Lung (tissue), 12 donors: ENCODE data around the gene VEGFC. TPM values are rescaled to one million over a fixed set of nuclear protein-coding genes. Genes with fewer than 3 reads are reported as not detected.

Experiments
- ATAC-seq: fragments of 200-7000 bp; cut with Tn5 transposase; one replicate; pipeline ENCODE4 v1.9.1; 2020; ENCODE audit warnings: moderate number of reproducible peaks; ENCODE audit not compliant: insufficient read depth, low FRiP score
- DNase-seq, 3 donors: peaks; one replicate each; pipeline ENCODE4 v3.0.0-alpha.2; 2013 to 2017
- H3K27ac ChIP-seq, 2 donors: one replicate each; pipeline ENCODE4 v1.5.1; 2013; ENCODE audit warnings: mild to moderate bottlenecking in 2 of 2, moderate library complexity in 2 of 2, control low read depth in 1 of 2, inconsistent platforms in 1 of 2, low read depth in 1 of 2, low read length in 1 of 2
- H3K27me3 ChIP-seq, 3 donors: one replicate each; pipeline ENCODE4 v1.5.1; 2013; ENCODE audit warnings: low read length in 2 of 3; ENCODE audit not compliant: control insufficient read depth in 3 of 3, insufficient read depth in 3 of 3
- H3K36me3 ChIP-seq, 4 donors: one replicate each; pipeline ENCODE4 v1.5.1; 2013; ENCODE audit warnings: low read length in 4 of 4, mild to moderate bottlenecking in 1 of 4, moderate library complexity in 1 of 4; ENCODE audit not compliant: control insufficient read depth in 4 of 4, insufficient read depth in 4 of 4
- H3K4me1 ChIP-seq, 5 donors: one replicate each; pipeline ENCODE4 v1.5.1; 2013; ENCODE audit warnings: low read length in 5 of 5, mild to moderate bottlenecking in 2 of 5, moderate library complexity in 1 of 5; ENCODE audit not compliant: control insufficient read depth in 5 of 5, insufficient read depth in 5 of 5
- H3K4me3 ChIP-seq: one replicate; pipeline ENCODE4 v1.5.1; 2013; ENCODE audit warnings: mild to moderate bottlenecking, control low read depth, moderate library complexity
- H3K9ac ChIP-seq, 2 donors: one replicate each; pipeline ENCODE4 v1.5.1; 2013; ENCODE audit warnings: low read length in 2 of 2, control low read depth in 1 of 2; ENCODE audit not compliant: insufficient read depth in 1 of 2
- H3K9me3 ChIP-seq, 4 donors: one replicate each; pipeline ENCODE4 v1.5.1; 2013; ENCODE audit warnings: low read length in 3 of 4, mild to moderate bottlenecking in 1 of 4, moderate library complexity in 1 of 4; ENCODE audit not compliant: control insufficient read depth in 4 of 4, insufficient read depth in 3 of 4
- CTCF ChIP-seq: IDR thresholded peaks from 2 replicates; pipeline ENCODE4 v1.5.1; 2012; ENCODE audit warnings: mild to moderate bottlenecking; ENCODE audit errors: control extremely low read depth, extremely low read depth
- WGBS, 2 donors: extraction: QIAGEN DNeasy Blood & Tissue Kit; methylation state at CpG; one replicate each; pipeline ENCODE4 v1.1.7; 2013; 5-methylcytosine and 5-hydroxymethylcytosine counted together
- polyA plus RNA-seq, 2 donors: library from polyadenylated mRNA; stranded (reverse); fragments of 200-250 nt; gene quantifications; one replicate each; pipeline ENCODE4 v1.2.1, GENCODE V29; 2013
- total RNA-seq, 2 donors: library from RNA; depleted of rRNA in 1 of 2; stranded (reverse); fragments of >200 nt in 1 of 2; gene quantifications; one replicate each; pipeline ENCODE4 v1.2.1, GENCODE V29; 2014 to 2021
- donor health status: control.
- donor health status: control.
- donor health status: Bipolar disorder and iron deficiency.
- donor health status: healthy.
- donor health status: DM: yes; HTN: yes; CAD: no.

The VEGFC gene
- total and polyA plus RNA-seq, 4 donors: 4.4 to 22.5 (median 11.1) TPM

GRCh38 chr4:176762661-176763308, 29.9 kb downstream of the VEGFC start:
- 77 to 90% methylated on average over 3 of the region's 3 CpGs for WGBS, 2 donors
- ATAC-seq (no peak), DNase-seq (no peak)
- Histone ChIP-seq H3K27me3 (no peaks in the 10 kb centered on the region), H3K9me3 (peaks cover 0 to 3% (median 1%) of the 10 kb centered on the region in 4 donors), H3K4me1 (peaks cover 0 to 3% (median 0%) of the 10 kb centered on the region in 5 donors), H3K27ac (no peak overlapping the region), H3K9ac (no peak overlapping the region), H3K36me3 (peaks cover 0 to 8% (median 1%) of the 10 kb centered on the region in 4 donors), H3K4me3 (no peak overlapping the region)
- TF ChIP-seq CTCF: no peak

GRCh38 chr4:176761872-176762271, 30.9 kb downstream of the VEGFC start:
- no peak overlapping the region for H3K4me3 ChIP-seq
- ATAC-seq (no peak), DNase-seq (no peak)
- peaks cover 0 to 3% (median 1%) of the 10 kb centered on the region in 4 donors for H3K9me3 ChIP-seq
- no peaks in the 10 kb centered on the region for H3K27me3 ChIP-seq
- peaks cover 0 to 3% (median 1%) of the 10 kb centered on the region in 4 donors for H3K36me3 ChIP-seq
- no peak overlapping the region for H3K27ac ChIP-seq
- H3K4me1 ChIP-seq: peaks cover 0 to 3% (median 0%) of the 10 kb centered on the region in 5 donors
- 91 to 96% methylated on average over 3 of the region's 3 CpGs for WGBS, 2 donors
- H3K9ac ChIP-seq: no peak overlapping the region
- TF ChIP-seq CTCF: no peak

- DNase-seq (peak in 2 of 3 donors; percentile 51 to 73), ATAC-seq (no peak)
- H3K9ac ChIP-seq: no peak overlapping the region
- H3K9me3 ChIP-seq: no peaks in the 10 kb centered on the region
- no peaks in the 10 kb centered on the region for H3K27me3 ChIP-seq
- no peak for TF ChIP-seq CTCF
- 81 to 89% methylated on average over 3 of the region's 3 CpGs for WGBS, 2 donors
- no peak overlapping the region for H3K27ac ChIP-seq
- no peaks in the 10 kb centered on the region for H3K36me3 ChIP-seq
- H3K4me3 ChIP-seq: no peak overlapping the region
- peaks cover 0 to 6% (median 0%) of the 10 kb centered on the region in 5 donors for H3K4me1 ChIP-seq
Measured at GRCh38 chr4:176760471-176760870, 32.3 kb downstream of the VEGFC start.
